Activated CD8-positive, alpha-beta memory T cell treated with anti-CD3 and anti-CD28 coated beads for 1 hour (primary cell): Measurements from ENCODE around the gene SERPINA10.

ENCODE experiments used
- DNase-seq, 2 donors: peaks; one replicate each; pipeline ENCODE4 v3.0.0-alpha.2; 2020; ENCODE audit warnings: low read depth in 1 of 2; ENCODE audit errors: extremely low read depth in 1 of 2

The SERPINA10 gene, protein sequence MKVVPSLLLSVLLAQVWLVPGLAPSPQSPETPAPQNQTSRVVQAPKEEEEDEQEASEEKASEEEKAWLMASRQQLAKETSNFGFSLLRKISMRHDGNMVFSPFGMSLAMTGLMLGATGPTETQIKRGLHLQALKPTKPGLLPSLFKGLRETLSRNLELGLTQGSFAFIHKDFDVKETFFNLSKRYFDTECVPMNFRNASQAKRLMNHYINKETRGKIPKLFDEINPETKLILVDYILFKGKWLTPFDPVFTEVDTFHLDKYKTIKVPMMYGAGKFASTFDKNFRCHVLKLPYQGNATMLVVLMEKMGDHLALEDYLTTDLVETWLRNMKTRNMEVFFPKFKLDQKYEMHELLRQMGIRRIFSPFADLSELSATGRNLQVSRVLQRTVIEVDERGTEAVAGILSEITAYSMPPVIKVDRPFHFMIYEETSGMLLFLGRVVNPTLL

GRCh38 chr14:94292872-94293577 is at the start of gene SERPINA10:
Gene SERPINA10 (minus strand): TSS chr14:94293268. CDS start chr14:94290593, 2,675 bp downstream.
- DNase-seq, result no peak

DNA sequence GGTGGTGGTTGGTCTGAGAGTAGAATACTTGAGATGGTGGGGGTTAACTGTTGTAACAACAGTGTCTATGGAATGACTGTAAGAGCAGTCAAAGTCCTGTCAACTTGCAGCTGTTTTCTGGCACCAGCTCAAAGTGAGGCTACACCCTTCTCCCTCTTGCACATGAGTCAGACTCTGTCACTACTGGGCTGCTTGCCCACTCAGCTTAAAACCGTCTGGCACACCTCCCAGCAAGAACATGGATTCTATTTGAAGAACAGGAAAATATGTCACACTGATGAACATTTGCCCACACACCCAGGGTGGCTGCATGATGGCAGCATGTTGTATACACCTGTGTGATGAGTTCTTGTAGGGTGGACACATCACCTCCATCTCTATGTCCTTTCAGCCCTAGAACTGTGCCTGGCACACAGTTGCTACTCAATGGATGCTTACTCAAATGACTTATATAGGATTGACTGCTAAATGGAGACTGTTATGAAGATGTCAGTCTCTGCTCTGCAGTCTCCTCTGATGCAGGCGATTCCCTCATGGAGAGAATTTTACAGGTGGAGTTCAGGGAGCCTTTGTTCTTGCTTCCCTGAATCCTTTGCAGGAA is 49.4 kb upstream of the SERPINA10 start:
- no peak for DNase-seq

GRCh38 chr14:94341656-94342333 is 48.7 kb upstream of the SERPINA10 start:
- no peak for DNase-seq

DNA sequence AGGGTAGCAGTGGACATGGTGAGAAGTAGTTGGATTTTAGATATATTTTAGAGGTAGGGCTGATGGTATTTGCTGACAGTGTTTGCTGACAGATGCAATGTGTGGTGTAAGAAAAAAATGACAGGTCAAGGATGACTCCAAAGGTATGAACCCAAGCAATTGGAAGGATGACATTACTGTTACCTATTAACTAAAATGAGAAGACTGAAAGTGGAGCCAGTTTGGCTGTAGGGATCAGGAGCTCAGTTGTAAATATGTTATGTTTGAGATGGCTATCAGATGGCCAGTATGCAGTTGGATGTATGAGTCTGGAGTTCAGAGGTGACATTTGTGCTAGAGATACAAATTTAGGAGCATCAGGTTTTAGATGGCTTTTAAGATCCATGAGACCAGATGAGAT is 47.5 kb upstream of the SERPINA10 start:
- DNase-seq, result no peak

DNA sequence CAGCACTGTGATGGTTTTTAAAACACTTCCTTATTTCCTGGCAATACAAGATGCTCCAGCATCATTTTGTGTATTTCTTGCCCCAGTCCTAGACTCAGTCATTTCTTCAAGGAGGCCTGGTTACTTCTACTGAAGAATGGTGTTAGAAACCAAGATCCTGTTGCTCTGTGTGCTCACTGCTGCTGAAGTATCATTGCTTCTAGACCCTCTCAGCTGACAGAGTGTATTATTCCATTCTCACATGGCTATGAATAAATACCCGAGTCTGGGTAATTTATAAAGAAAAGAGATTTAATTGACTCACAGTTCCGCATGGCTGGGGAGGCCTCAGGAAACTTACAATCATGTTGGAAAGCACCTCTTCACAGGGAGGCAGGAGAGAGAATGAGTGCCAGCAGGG is 45.0 kb upstream of the SERPINA10 start:
- DNase-seq, result no peak

GRCh38 chr14:94337274-94337673 is 44.2 kb upstream of the SERPINA10 start:
- DNase-seq, result no peak

DNA sequence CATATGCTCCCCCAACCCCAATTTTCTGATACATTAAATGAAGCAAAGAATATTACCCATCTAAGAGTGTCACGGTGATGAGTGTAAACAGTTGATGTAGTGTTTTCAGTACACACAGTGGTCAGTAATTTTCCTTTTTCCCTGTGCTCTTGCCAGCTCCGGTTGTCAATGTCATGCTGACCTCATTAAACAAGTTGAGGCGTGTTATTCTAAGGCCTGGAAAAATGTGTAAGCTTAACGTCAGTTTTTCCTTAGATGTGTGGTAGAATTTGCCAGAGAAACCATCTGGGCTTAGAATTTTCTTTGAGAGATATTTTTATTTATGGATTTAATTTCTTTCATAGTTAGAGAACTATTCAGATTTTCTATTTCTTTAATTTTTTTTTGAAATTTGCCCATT is 41.8 kb upstream of the SERPINA10 start:
- no peak for DNase-seq

GRCh38 chr14:94332587-94332986 is 39.5 kb upstream of the SERPINA10 start:
- no peak for DNase-seq

- DNase-seq, result no peak
These were observed 39.1 kb upstream of the SERPINA10 start for GRCh38 chr14:94332063-94332583.

GRCh38 chr14:94331462-94331861 is 38.4 kb upstream of the SERPINA10 start:
- DNase-seq, result no peak

- DNase-seq, result no peak
These were observed 37.8 kb upstream of the SERPINA10 start for GRCh38 chr14:94330857-94331256.

GRCh38 chr14:94330432-94330831 is 37.4 kb upstream of the SERPINA10 start:
- no peak for DNase-seq

GRCh38 chr14:94329857-94330256 is 36.8 kb upstream of the SERPINA10 start:
- no peak for DNase-seq

DNA sequence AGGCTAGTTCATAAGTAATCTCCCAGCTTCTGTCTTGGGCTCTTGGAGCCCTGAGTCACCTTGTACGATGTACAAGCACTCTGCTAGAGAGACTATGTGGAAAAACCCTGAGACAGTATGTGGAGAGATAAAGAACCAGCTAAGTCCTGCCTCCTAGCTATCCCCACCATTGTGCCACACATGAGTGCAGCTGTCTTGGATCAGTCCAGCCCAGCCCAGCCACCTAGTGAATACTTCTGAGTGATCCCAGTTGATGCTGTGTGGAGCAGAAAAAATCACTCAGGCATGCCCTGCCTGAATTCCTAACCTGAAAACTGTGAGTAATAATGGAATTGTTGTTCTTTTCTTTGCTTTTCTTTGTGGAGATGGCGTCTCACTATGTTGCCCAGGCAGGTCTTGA is 35.1 kb upstream of the SERPINA10 start:
- DNase-seq, result no peak

GRCh38 chr14:94322648-94323570 is 29.8 kb upstream of the SERPINA10 start, which contains the start of gene SERPINA6:
Gene SERPINA6 (minus strand): TSS chr14:94323336. CDS start chr14:94314648, 8,688 bp downstream.
- no peak for DNase-seq

DNA sequence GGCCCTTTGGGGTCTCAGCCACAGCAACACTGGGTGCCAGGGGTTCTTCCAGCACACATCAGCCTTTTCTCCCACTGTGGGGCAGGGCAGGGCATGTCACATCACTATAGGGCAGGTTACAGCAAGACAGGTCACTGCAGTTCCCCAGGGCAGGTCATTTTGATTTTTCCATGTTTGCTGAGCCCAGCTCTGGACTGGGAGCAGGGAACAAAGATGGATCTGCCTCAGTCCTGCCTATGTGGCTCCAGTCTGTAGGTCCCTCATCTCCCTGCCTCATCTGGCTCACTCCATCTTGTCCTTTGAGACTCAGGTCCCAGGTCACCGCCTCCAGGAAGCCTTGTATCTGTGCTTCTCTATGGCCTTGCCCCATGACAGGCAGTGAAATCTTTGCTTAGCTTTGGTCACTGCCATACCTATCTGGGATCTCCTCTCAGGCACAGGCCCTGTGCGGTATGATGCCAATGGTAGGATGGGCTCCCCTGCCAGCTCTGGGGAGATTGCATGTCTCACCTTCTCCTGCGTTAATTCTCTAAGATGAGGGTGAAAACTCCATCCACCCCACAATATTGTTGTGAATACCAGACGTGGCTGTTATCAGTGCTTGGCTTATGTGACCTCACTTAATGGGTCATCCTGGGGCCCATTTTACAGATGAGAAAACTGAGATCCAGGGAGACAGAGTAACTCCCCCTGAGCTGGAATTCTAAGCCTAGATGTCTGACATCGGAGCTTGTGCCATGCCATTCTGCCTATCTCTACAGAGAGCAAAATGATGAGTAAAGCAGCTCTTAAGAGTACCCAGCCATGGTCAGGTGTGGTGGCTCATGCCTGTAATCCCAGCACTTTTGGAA is 28.6 kb upstream of the SERPINA10 start:
- no peak for DNase-seq

DNA sequence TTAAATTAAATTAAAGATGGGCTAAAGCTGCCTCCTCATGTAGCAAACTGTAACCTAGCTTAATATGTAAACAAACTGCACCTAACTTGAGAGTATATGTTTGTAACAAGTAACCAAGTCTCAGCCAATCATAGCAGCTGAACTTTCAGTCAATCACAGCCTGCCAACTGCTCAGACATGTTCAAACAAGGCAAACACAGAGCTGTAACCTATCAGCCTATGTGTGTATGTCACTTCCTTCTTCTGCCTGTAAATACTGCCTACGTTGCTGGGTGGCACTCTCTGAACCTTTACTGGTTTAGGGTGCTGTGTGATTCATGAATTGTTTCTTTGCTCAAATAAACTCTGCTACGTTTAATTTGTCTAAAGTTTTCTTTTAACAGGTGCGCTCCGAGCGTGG is 27.2 kb upstream of the SERPINA10 start:
- DNase-seq, result no peak

- no peak for DNase-seq
These were observed 24.2 kb upstream of the SERPINA10 start for GRCh38 chr14:94317259-94317658.

DNA sequence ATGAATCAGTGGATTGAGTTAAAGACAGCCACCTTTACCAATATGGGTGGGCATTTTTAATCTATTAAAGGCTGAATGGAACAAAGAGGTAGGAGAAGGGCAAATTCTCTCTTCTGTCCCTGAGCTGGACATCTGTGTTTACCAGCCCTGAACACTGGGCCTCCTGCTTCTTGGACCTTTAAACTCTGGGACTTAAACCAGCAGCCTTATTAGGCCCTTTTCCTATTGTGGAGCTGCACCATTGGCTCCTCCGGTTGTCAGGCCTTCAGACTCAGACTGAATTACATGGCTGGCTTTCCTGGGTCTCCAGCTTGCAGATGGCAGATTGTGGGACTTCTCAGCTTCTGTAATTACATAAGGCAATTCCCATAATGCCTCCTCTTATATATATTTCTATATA is 23.6 kb upstream of the SERPINA10 start:
- no peak for DNase-seq
